ENCODE results near the gene ZNF792. TPM values are rescaled to one million over a fixed set of nuclear protein-coding genes. Genes with fewer than 3 reads are reported as not detected.

Gene ZNF792
- total and polyA plus RNA-seq, 2 of the 8 experiments (the other 6 are each of a cell fraction or from before 2014, with no cell fraction given), result 2.5 to 7.2 TPM

- TF ChIP-seq RAD21 (IDR thresholded peaks at IDR 0.05 in 1 of 2, conservative IDR thresholded peaks at IDR 0.05 in 1 of 2; ENCODE audit: low read depth in 2 of 2, low read length in 2 of 2) (0 out of 4 replicates have a peak, but pooled peaks have one; percentile 1 to 2), JUND (IDR thresholded peaks at IDR 0.05; ENCODE audit: low read length) (no peak), FOSL1 (IDR thresholded peaks at IDR 0.05; ENCODE audit: insufficient read depth, low read depth, low read length) (no peak), TAF1 (IDR thresholded peaks at IDR 0.05; ENCODE audit: low read depth, low read length) (peak; percentile 97), SRF (IDR thresholded peaks at IDR 0.05; ENCODE audit: low read depth, low read length) (no peak), GABPA (IDR thresholded peaks at IDR 0.05; ENCODE audit: borderline replicate concordance, insufficient read depth, low read length) (no peak), MAX (IDR thresholded peaks at IDR 0.05) (0 out of 2 replicates have a peak, but pooled peaks have one; percentile 35), TAF7 (optimal IDR thresholded peaks at IDR 0.05; ENCODE audit: borderline replicate concordance, low read depth, low read length) (peak; percentile 94), YY1 (IDR thresholded peaks at IDR 0.05; ENCODE audit: low read depth, low read length) (peak; percentile 31; the same call in 1 of the 2 replicates), BACH1 (IDR thresholded peaks at IDR 0.05; ENCODE audit: low read length) (no peak), JUN (IDR thresholded peaks at IDR 0.05; ENCODE audit: low read depth, low read length) (no peak), SP1 (IDR thresholded peaks at IDR 0.05; ENCODE audit: low read depth, low read length) (no peak), CTBP2 (IDR thresholded peaks at IDR 0.05; ENCODE audit: borderline replicate concordance, insufficient read depth, insufficient read length, low read length) (no peak), KDM4A (IDR thresholded peaks at IDR 0.05; ENCODE audit: low read depth, low read length, severe bottlenecking) (peak; percentile 87)
- TF ChIP-seq, protein P1, sequence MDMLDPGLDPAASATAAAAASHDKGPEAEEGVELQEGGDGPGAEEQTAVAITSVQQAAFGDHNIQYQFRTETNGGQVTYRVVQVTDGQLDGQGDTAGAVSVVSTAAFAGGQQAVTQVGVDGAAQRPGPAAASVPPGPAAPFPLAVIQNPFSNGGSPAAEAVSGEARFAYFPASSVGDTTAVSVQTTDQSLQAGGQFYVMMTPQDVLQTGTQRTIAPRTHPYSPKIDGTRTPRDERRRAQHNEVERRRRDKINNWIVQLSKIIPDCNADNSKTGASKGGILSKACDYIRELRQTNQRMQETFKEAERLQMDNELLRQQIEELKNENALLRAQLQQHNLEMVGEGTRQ (IDR thresholded peaks at IDR 0.05; ENCODE audit: low read length), result no peak
These were observed 37.2 kb downstream of the ZNF792 start, which contains the start of gene ZNF30 (continued) for GRCh38 chr19:34926685-34927375.

All from H1 (cell line).